ENCODE results near the gene ASMT.
"Not testable (repeated sequence)": the region's sequence is repeated elsewhere in the genome, so short reads cannot be mapped to it uniquely, and the experiment has no call there.

Gene ASMT

GRCh38 chrX:1623691-1624090, 8.8 kb downstream of the ASMT start:
- no peaks in the 10 kb centered on the region for H3K36me3 ChIP-seq (ENCODE audit: insufficient read depth)
- no peak overlapping the region for H3K9ac ChIP-seq
- H3K4me1 ChIP-seq (ENCODE audit: low read depth, poor library complexity, severe bottlenecking): no peaks in the 10 kb centered on the region
- no peak overlapping the region for H2AFZ ChIP-seq (ENCODE audit: low read depth)
- H3K4me2 ChIP-seq: no peak overlapping the region
- H3K27me3 ChIP-seq (ENCODE audit: insufficient read depth, low read depth): no peaks in the 10 kb centered on the region
- H3K27ac ChIP-seq: no peak overlapping the region
- TF ChIP-seq CTCF (conservative IDR thresholded peaks at IDR 0.05; ENCODE audit: low read depth, low read length): no peak
- H3K4me3 ChIP-seq (IDR thresholded peaks at IDR 0.05; ENCODE audit: insufficient read depth, low read depth, low read length): no peak overlapping the region
- no peaks in the 10 kb centered on the region for H4K20me1 ChIP-seq (ENCODE audit: insufficient read depth)
- no peaks in the 10 kb centered on the region for H3K79me2 ChIP-seq (ENCODE audit: insufficient read depth, low read depth)

GRCh38 chrX:1624158-1624860, 9.4 kb downstream of the ASMT start:
- H4K20me1 ChIP-seq (ENCODE audit: insufficient read depth); H3K4me3 ChIP-seq (IDR thresholded peaks at IDR 0.05; ENCODE audit: insufficient read depth, low read depth, low read length); H3K79me2 ChIP-seq (ENCODE audit: insufficient read depth, low read depth); H3K36me3 ChIP-seq (ENCODE audit: insufficient read depth); H3K9ac ChIP-seq; H3K27ac ChIP-seq; H3K4me2 ChIP-seq; H3K27me3 ChIP-seq (ENCODE audit: insufficient read depth, low read depth); H2AFZ ChIP-seq (ENCODE audit: low read depth); H3K4me1 ChIP-seq (ENCODE audit: low read depth, poor library complexity, severe bottlenecking): not testable (repeated sequence)

- H3K36me3 ChIP-seq (ENCODE audit: insufficient read depth); H3K4me2 ChIP-seq; H3K4me1 ChIP-seq (ENCODE audit: low read depth, poor library complexity, severe bottlenecking); H3K27me3 ChIP-seq (ENCODE audit: insufficient read depth, low read depth); H3K27ac ChIP-seq; H3K4me3 ChIP-seq (IDR thresholded peaks at IDR 0.05; ENCODE audit: insufficient read depth, low read depth, low read length); H2AFZ ChIP-seq (ENCODE audit: low read depth); H3K79me2 ChIP-seq (ENCODE audit: insufficient read depth, low read depth); H4K20me1 ChIP-seq (ENCODE audit: insufficient read depth); H3K9ac ChIP-seq: not testable (repeated sequence)
Observed at GRCh38 chrX:1624861-1625215, 10.0 kb downstream of the ASMT start.

- H3K4me1 ChIP-seq (ENCODE audit: low read depth, poor library complexity, severe bottlenecking): no peaks in the 10 kb centered on the region
- H3K4me2 ChIP-seq: no peak overlapping the region
- no peaks in the 10 kb centered on the region for H3K36me3 ChIP-seq (ENCODE audit: insufficient read depth)
- H3K27me3 ChIP-seq (ENCODE audit: insufficient read depth, low read depth): no peaks in the 10 kb centered on the region
- no peak overlapping the region for H2AFZ ChIP-seq (ENCODE audit: low read depth)
- no peaks in the 10 kb centered on the region for H3K79me2 ChIP-seq (ENCODE audit: insufficient read depth, low read depth)
- no peak for TF ChIP-seq CTCF (conservative IDR thresholded peaks at IDR 0.05; ENCODE audit: low read depth, low read length)
- H3K4me3 ChIP-seq (IDR thresholded peaks at IDR 0.05; ENCODE audit: insufficient read depth, low read depth, low read length): no peak overlapping the region
- no peaks in the 10 kb centered on the region for H4K20me1 ChIP-seq (ENCODE audit: insufficient read depth)
- H3K9ac ChIP-seq: no peak overlapping the region
- H3K27ac ChIP-seq: no peak overlapping the region
Observed at GRCh38 chrX:1629244-1629643, 14.4 kb downstream of the ASMT start.

- H3K4me3 ChIP-seq (IDR thresholded peaks at IDR 0.05; ENCODE audit: insufficient read depth, low read depth, low read length): no peak overlapping the region
- H3K79me2 ChIP-seq (ENCODE audit: insufficient read depth, low read depth): no peaks in the 10 kb centered on the region
- no peak overlapping the region for H3K9ac ChIP-seq
- H3K36me3 ChIP-seq (ENCODE audit: insufficient read depth): no peaks in the 10 kb centered on the region
- TF ChIP-seq CTCF (conservative IDR thresholded peaks at IDR 0.05; ENCODE audit: low read depth, low read length): no peak
- H3K27me3 ChIP-seq (ENCODE audit: insufficient read depth, low read depth): no peaks in the 10 kb centered on the region
- no peak overlapping the region for H3K27ac ChIP-seq
- no peak overlapping the region for H2AFZ ChIP-seq (ENCODE audit: low read depth)
- no peaks in the 10 kb centered on the region for H3K4me1 ChIP-seq (ENCODE audit: low read depth, poor library complexity, severe bottlenecking)
- no peaks in the 10 kb centered on the region for H4K20me1 ChIP-seq (ENCODE audit: insufficient read depth)
- no peak overlapping the region for H3K4me2 ChIP-seq
Observed at GRCh38 chrX:1646009-1646408, 31.1 kb downstream of the ASMT start.

Data from KMS-11 (cell line).